GM18951 (cell line): ENCODE results near the gene RECQL5.

ENCODE experiments used
- POLR2A ChIP-seq: IDR thresholded peaks from 4 replicates; pipeline ENCODE4 v1.6.1; 2011; ENCODE audit warnings: mild to moderate bottlenecking; ENCODE audit not compliant: insufficient read length, insufficient read depth; ENCODE audit errors: extremely low read depth
- in situ Hi-C: fragments of 300-500 bp; cut with MboI; formaldehyde crosslinking; loops from one replicate; pipeline ENCODE4 v1.12.0; 2022; ENCODE audit warnings: low sequenced_read_pairs, mixed read lengths, inconsistent platforms; ENCODE audit not compliant: unreplicated experiment

Gene RECQL5

DNA sequence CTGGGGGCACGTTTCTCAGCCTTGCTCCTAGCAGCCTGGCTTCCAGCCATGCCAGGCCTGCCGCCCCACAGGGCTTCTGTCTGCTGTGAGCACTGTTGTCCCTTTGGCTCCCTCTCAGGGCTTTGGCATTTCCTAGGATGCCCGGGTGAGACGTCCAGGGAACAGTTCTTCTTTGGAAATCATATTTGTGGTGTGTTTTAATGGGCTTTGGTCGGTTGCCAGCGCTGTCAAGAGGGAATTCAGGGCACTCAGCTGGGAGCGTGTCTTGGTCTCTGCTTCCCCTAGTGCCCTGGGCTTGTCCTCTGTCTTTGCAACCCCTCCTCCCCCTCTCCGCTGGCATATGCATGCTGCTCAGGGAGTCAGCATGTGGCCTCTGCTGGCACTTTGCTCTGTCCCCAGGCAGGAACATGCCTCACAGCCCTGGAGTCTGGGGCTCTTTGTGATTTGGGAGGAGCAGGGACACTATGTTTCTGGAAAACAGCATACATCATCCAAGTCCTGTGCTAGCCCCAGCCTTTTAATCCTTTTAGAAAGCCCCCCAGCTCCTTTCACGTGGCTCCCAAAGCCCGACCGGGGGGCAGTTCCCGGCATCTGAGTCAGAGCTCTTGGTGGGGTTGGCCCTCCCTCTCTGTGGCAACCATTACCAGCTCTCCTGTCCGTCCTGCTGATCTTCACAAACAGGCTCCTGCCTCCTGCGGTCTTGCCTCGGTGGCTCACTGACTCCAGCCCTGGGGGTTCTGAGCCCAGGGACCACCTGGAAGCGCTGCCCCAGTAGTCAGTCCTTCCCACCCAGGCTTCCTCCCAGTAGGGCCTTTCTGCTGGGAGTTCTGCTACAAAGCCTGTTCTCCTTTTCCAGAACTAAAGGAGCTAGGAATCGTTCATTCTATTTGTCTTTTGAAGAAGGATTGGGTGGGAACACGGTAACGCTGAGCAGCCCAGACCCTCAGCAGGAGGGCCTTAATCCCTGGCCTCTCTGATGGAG lies 26.8 kb upstream of the RECQL5 start:
- no peak for TF ChIP-seq POLR2A
- in situ Hi-C loops: no loop called here

DNA sequence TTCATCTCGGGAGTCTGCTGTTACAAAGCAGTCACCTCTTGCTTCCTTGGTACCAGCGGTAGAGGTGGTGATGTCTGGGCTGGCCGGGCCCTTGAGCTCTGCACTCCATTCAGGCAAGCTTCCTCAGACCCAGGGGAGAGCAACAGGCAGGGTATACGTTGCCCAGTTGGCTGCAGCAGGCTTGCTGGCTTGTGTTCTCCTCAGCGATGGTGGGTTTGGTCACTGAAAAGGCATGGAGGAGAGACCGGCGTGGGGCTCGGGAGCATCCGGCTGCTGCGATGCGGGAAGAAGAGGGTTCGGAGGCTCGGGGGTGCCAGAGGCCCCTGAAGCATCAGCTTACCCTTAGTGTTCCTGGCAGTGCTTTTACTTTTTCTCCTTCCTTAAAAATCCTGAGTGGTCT lies 26.0 kb upstream of the RECQL5 start:
- no peak for TF ChIP-seq POLR2A
- in situ Hi-C loops: no loop called here

DNA sequence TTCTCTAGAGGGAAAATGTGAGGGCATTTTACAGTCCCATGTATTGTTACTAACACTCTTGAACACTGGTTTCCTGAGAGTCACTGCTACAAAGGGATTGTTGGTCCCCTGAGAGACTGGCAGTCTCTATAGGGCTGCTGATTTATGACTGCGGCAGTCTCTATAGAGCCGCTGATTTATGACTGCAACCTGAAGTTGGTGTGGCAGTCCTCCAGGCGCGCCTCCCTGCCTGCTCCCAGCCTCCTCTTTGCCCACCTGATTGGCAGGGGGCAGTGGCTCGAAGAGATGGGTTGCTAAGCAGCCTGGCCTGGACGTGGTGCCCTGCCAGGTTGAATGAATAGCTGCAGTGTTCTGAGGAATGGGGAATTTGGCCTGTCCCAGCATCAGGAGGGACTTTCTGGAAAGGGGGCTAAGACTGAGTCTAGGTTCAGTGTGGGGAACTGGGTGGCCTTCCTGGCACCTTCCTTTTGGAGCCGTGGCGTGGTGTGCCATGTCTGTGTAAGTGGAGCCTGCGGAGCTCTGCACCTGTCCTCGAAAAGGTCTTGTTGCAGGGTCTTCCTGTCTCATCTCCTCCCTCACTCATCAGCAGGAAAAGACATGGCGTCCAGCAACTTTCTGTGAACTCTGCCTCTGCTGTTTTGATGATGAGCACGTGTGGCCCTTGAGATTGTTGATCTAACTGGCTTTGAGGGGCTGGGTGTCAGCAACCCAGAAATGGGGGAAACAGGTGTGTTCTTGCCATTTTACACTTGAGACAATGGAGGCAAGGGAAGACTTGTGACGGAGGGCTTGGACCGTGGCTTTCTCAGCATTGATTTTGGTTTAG lies 25.1 kb upstream of the RECQL5 start:
- TF ChIP-seq POLR2A: no peak
- in situ Hi-C loops: no loop called here

DNA sequence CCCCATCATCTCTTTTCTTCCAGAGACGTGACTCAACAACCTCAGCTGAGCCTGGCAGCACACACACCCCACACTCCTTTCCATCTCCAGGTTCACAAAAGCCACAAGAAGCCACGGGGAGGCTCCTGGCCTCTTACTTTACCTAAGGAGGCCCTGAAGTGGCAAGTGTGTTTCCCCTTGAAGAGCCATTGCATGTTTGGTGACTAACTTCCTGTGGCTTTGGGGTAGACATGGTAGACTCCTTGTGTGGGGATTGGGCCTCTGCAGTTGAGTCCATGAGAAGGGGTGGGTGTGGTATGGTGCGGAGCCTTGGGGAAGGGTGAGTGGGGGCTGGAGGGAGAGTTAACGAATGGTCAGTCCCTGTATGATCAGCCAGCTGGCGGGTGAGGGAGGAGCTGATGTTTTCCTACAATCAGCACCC lies 24.4 kb upstream of the RECQL5 start:
- in situ Hi-C loops: no loop called here
- TF ChIP-seq POLR2A: no peak

DNA sequence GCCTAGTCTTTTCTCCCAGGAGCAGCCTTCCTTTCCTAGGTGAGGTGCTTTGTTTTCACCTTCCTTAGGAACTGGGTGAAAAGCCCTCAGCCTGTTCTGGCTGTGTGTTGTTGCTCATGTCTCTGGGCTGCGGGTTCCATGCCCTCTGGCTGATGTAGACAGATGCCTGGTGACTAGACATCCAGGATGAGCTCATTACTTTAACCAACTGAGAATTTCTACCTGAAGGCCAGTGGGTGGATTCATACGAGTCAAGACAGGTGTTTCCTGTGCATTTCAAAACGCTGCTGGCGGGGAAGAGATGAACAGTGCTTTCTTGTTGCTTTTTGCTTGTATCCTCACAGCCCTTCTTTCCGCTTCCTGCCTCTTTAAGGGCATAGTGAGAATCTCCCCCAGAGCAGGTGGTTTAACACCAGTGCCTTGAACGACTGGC lies 22.5 kb upstream of the RECQL5 start:
- in situ Hi-C loops: loop anchor here (10.0 kb wide), 1 partner anchor 55 kb away; no protein-coding TSS in a partner anchor
- TF ChIP-seq POLR2A: no peak

DNA sequence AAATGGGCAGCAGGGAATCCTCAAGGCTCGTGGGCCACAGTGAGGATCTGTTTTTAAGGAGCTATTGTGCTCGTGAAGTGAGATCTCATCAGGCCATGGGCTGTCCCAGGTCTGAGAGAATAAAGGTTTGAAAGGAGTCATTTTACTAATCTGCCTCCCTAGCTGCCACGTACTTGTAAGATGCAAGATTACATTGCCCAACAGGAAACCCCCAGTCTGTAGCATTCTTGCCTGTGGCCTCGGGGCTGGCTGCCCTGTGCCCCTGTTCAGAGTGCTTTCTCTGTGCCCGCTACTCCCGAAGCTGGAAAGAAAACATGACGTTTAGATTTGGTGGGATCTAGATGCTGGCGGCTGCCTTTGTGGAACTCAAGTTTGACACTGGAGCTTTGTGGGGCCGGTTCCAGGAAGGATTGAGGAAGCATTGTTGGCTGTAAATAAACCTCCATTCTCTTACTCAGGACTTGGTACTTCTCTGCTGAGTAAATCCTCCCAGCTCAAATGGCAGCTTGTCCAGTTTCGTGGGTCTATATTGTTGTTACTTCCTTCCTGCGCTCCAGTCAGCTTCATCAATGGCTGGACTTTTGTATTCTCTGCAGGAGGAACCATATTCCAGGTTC lies 21.4 kb upstream of the RECQL5 start:
- in situ Hi-C loops: loop anchor here (10.0 kb wide), 1 partner anchor 56 kb away; no protein-coding TSS in a partner anchor
- no peak for TF ChIP-seq POLR2A

DNA sequence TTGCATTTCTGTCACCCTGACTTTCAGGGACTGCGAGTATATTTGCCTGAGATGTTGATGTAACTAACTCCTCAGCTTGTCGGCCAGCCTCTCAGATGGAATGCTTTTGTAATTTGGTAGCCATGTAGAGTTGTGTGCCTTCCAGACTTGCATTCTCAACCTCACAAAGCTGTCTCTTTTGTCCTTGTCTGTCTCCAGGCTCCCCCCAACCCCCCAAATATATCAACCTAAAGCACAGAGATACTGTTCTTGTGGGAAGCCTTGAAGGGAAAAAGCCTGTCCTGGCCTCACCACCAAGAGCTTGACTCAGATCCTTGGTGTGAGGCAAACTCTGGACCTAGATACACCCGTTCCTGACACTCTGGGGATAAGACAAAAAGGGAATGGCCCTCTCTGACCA lies 18.5 kb upstream of the RECQL5 start:
- in situ Hi-C loops: loop anchor here (10.0 kb wide), 1 partner anchor 59 kb away; no protein-coding TSS in a partner anchor

DNA sequence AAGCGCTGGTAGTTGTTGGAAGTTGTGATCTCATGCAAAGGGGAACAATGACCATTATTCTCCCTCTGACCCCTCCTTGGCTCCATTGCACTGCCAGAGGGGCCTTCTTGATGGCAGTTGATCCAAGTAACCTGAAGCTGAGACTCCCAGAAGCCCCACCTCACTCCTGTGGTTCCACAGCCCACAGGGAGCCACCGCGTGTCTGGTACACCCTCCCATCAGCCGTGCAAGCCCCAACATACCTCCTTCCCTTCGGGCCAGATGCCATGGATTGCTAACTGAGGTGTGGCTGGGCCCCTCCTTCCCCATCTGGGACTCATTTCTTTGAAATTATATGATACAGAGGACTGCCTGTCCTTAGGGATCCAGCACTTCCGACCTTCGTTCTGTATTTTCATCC lies 18.0 kb upstream of the RECQL5 start:
- in situ Hi-C loops: loop anchor here (10.0 kb wide), 1 partner anchor 60 kb away; no protein-coding TSS in a partner anchor
- TF ChIP-seq POLR2A: no peak

More for the DNA sequence above, 18.5 kb upstream of the RECQL5 start:
- no peak for TF ChIP-seq POLR2A

DNA sequence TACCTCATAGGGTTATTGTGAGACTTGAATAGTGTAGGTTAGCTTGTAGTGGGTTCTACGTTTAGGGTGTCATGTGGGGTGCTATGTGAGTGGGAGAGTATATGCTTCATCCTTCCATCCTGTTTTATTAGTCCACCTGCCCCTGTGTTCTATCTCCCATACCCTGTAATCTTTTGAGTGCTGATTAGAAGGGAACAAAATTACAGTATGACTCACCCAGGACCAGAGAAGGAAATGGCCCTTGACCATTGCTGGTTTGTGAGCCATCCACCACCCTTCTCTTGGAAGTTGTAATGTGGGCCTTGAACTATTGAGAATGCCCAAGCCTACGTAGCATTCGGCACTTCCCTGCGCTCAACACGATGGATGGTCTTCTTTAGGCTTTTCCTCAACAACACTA lies 17.3 kb upstream of the RECQL5 start:
- in situ Hi-C loops: loop anchor here (10.0 kb wide), 1 partner anchor 61 kb away; no protein-coding TSS in a partner anchor
- TF ChIP-seq POLR2A: no peak

DNA sequence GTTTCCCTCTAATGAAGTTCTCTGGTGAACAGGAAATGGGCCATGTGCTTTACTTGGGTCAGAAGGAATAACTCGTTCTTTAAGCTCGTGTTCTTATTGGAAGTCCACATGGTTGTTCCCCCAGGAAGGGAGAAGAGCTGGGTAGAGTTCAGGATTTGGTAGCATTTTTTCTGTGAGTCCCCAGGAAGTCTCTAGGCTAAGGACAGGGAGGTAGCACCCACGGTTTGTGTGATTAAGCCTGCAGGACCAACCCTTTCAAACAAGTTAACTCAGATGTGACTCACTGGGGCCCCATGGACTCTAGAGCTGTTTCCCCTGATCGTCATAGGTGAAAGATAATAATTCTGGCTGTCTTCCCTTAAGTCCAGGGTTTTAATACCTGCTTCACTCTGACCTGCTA lies 16.6 kb upstream of the RECQL5 start:
- in situ Hi-C loops: loop anchor here (10.0 kb wide), 1 partner anchor 61 kb away; no protein-coding TSS in a partner anchor
- no peak for TF ChIP-seq POLR2A

DNA sequence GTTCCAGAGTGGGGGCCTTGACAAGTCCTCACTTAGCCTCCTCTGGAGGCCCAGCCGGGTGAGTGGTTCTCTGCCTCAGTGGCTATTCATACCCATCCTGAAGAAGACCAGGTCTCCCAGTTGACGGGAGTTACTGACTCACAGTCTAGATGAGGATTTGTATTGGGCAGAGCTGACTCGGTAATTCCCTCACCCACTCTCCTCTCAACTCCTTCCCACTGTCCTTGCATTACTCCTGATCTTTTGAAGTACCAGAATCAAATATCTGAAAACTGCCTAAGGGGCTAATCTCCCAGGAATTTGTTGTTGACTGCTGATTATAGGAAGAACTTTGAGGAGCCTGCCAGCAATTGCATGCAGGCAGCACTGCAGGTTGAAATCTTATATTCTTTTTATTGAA lies 14.3 kb upstream of the RECQL5 start:
- in situ Hi-C loops: loop anchor here (10.0 kb wide), 1 partner anchor 64 kb away; no protein-coding TSS in a partner anchor
- no peak for TF ChIP-seq POLR2A

DNA sequence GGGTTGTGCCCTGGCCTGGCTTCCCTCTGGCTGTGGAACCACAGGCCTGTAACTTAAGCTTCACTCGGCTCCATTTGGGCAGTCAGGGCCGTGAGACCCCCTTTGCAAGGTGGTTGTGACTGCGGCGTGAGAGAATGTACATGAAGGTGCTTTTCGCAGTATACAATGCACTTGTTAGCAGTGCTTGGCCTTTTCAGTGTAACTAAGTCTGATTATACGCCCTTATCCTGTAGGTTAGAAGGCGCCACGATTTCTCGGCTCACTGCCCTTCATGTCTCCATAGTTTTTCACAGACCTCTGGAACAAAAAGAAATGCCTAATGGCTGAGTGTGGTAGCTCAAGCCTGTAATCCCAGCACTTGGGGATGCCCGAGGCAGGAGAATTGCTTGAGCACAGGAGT lies 13.5 kb upstream of the RECQL5 start:
- in situ Hi-C loops: loop anchor here (10.0 kb wide), 1 partner anchor 64 kb away; no protein-coding TSS in a partner anchor
- TF ChIP-seq POLR2A: no peak
